NT2/D1 (cell line): ENCODE results near the gene ATP8B4.

Experiments
- SUZ12 ChIP-seq: IDR thresholded peaks from 2 replicates; pipeline ENCODE4 v1.6.1; 2011; ENCODE audit not compliant: insufficient read length, insufficient read depth; ENCODE audit errors: extremely low read depth
- YY1 ChIP-seq: IDR thresholded peaks from 2 replicates; pipeline ENCODE4 v1.6.1; 2011; ENCODE audit not compliant: insufficient read length, insufficient read depth
- ZNF274 ChIP-seq: IDR thresholded peaks from 2 replicates; pipeline ENCODE4 v1.6.1; 2011; ENCODE audit warnings: mild to moderate bottlenecking, low read depth, low read length

DNA sequence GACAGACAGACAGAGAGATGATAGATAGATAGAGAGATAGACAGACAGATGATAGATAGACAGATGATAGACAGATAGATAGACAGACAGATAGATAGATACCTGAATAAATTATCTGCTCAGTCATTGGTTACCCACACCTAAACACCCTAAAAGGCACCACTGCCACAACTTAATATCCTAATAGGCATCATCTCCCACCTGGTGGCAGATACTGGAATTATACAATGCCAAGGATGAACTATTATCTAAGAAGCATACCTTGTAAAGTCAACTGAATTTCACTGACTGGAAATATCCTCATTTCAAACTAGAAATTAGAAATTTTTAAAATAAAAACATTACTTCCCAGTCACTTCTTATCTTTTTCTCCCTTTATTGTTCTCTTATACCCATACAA, 19.4 kb upstream of the ATP8B4 start:
- TF ChIP-seq ZNF274 (no peak), YY1 (no peak), SUZ12 (no peak)
